Type B pancreatic cell (in vitro differentiated cells): Measurements from ENCODE around the gene STX10. TPM values are rescaled to one million over a fixed set of nuclear protein-coding genes. Genes with fewer than 3 reads are reported as not detected.

Experiments used
- DNase-seq: peaks from one replicate; pipeline ENCODE4 v3.0.0; 2021; ENCODE audit warnings: mixed read lengths; ENCODE audit not compliant: unreplicated experiment; ENCODE audit errors: extremely low spot score
- H3K27ac Mint-ChIP-seq: 2 replicates; pipeline ENCODE4 v1.8.0; 2021; ENCODE audit warnings: mild to moderate bottlenecking, mixed read lengths
- H3K27me3 Mint-ChIP-seq: 2 replicates; pipeline ENCODE4 v1.8.0; 2021; ENCODE audit warnings: mixed read lengths
- H3K36me3 Mint-ChIP-seq: 2 replicates; pipeline ENCODE4 v1.8.0; 2021; ENCODE audit warnings: mixed read lengths
- H3K4me1 Mint-ChIP-seq: one replicate; pipeline ENCODE4 v1.8.0; 2021; ENCODE audit warnings: mixed read lengths; ENCODE audit not compliant: unreplicated experiment
- H3K4me3 Mint-ChIP-seq: 2 replicates; pipeline ENCODE4 v1.8.0; 2021; ENCODE audit warnings: mild to moderate bottlenecking, mixed read lengths
- H3K9me3 Mint-ChIP-seq: 2 replicates; pipeline ENCODE4 v1.8.0; 2021; ENCODE audit warnings: mixed read lengths
- total RNA-seq: library from RNA; stranded (reverse); gene quantifications from 2 replicates; pipeline ENCODE4 v1.2.1, GENCODE V29; 2021; ENCODE audit warnings: low replicate concordance
- TF ChIP-seq, protein P1 (sequence below): fragments of 200-600 bp; sonication (generic); conservative IDR thresholded peaks from 2 replicates; pipeline ENCODE4 v1.5.0; 2021; ENCODE audit warnings: antibody characterized with exemption, mild to moderate bottlenecking

Gene STX10
- total RNA-seq, 1 donor from 2014 or later: 45.2 TPM

DNA sequence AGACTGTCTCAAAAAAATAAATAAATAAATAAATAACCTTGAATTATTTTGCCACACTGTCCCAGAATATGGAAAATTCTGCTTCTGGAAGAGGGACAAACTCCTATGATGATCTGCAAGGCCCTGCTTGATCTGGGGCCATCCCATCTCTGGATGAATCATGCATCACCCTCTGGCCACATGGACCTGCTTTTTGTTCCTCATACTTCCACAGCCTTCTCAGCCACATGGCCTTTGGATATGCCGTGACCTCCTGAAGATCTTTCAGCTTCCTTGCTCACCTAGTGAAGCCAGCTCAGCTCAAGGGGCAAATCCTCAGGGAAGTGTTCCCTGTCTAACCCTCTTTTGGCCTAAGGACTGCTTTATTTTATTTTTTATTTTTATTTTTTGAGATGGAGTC, 10.4 kb upstream of the STX10 start:
- TF ChIP-seq, protein P1, sequence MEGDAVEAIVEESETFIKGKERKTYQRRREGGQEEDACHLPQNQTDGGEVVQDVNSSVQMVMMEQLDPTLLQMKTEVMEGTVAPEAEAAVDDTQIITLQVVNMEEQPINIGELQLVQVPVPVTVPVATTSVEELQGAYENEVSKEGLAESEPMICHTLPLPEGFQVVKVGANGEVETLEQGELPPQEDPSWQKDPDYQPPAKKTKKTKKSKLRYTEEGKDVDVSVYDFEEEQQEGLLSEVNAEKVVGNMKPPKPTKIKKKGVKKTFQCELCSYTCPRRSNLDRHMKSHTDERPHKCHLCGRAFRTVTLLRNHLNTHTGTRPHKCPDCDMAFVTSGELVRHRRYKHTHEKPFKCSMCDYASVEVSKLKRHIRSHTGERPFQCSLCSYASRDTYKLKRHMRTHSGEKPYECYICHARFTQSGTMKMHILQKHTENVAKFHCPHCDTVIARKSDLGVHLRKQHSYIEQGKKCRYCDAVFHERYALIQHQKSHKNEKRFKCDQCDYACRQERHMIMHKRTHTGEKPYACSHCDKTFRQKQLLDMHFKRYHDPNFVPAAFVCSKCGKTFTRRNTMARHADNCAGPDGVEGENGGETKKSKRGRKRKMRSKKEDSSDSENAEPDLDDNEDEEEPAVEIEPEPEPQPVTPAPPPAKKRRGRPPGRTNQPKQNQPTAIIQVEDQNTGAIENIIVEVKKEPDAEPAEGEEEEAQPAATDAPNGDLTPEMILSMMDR: no peak
- Mint-ChIP-seq H3K36me3 (no peaks in the 10 kb centered on the region), H3K4me1 (peaks cover 19% of the 10 kb centered on the region), H3K9me3 (no peaks in the 10 kb centered on the region), H3K27ac (no peak overlapping the region), H3K27me3 (no peaks in the 10 kb centered on the region), H3K4me3 (peak overlapping the region; percentile 55)
- DNase-seq: no peak

DNA sequence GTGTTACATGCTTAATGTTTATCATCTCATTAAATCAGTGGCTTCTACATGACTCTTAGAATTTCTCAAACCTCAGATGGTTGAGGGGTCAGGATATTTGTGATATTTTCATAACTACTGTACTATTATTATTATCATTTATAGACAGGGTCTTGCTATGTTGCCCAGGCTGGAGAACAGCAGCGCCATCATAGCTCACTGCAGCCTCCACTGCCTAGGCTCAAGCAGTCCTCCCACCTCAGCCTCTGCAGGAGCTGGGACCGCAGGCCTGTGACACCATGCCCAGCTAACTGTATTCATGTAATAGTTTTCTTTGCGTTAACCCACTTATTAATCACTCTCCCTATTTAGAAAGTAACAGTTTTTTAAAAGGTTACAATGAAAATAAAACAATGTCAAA, 9.5 kb upstream of the STX10 start:
- H3K4me1 Mint-ChIP-seq: peaks cover 20% of the 10 kb centered on the region
- TF ChIP-seq, protein P1: no peak
- peak overlapping the region; percentile 6 for H3K27ac Mint-ChIP-seq
- H3K27me3 Mint-ChIP-seq: peaks cover 7% of the 10 kb centered on the region
- no peaks in the 10 kb centered on the region for H3K9me3 Mint-ChIP-seq
- peaks cover 3% of the 10 kb centered on the region for H3K36me3 Mint-ChIP-seq
- peak overlapping the region; percentile 14 for H3K4me3 Mint-ChIP-seq
- no peak for DNase-seq

DNA sequence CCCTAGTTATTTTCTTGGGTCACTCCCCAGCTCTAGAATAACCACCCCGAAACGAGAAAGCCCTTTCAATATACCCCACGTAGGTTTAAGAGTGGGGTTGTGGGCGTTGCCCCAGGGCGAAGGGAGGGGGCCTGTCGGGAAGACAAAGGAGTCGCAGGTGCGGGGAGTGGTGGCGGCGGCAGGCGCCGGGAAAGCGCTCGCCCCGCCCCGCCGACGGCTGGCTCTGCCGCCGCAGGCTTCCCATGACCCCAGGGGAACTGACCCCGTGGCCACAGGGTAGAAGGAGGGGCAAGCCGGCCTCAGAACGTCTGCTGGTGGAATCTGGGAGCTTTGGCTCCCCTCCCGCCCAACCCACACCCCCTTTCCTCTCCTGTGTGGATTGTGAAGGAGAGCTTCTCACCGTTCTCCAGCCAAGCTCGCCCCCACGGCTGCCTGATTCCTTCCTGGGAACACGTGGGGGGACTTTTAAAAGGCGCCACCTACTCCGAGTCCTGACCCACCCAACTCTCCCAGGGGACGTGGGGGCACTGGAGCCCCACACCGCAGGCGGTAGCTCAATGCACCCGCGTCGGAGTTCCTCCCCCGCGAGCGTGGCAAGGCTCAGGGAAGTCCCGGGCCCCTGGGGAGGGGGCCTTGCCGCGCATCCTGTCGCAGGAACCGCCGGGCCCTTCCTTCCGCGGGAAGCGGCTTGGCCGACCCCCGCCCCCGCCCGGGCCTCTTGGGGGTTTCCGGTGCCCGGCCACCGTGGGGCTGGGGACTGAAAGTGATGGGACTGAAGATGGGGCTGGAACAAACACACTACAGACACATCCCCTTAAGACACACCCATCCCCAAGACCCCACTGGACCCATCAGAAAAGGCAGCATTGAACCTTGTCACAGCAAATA, 5.5 kb upstream of the STX10 start:
- H3K4me1 Mint-ChIP-seq: peaks cover 10% of the 10 kb centered on the region
- TF ChIP-seq, protein P1: no peak
- no peaks in the 10 kb centered on the region for H3K9me3 Mint-ChIP-seq
- peaks cover 20% of the 10 kb centered on the region for H3K36me3 Mint-ChIP-seq
- peak overlapping the region; percentile 98 for H3K27ac Mint-ChIP-seq
- peak overlapping the region; percentile 99 for H3K4me3 Mint-ChIP-seq
- peaks cover 25% of the 10 kb centered on the region for H3K27me3 Mint-ChIP-seq
- peak; percentile 84 for DNase-seq

DNA sequence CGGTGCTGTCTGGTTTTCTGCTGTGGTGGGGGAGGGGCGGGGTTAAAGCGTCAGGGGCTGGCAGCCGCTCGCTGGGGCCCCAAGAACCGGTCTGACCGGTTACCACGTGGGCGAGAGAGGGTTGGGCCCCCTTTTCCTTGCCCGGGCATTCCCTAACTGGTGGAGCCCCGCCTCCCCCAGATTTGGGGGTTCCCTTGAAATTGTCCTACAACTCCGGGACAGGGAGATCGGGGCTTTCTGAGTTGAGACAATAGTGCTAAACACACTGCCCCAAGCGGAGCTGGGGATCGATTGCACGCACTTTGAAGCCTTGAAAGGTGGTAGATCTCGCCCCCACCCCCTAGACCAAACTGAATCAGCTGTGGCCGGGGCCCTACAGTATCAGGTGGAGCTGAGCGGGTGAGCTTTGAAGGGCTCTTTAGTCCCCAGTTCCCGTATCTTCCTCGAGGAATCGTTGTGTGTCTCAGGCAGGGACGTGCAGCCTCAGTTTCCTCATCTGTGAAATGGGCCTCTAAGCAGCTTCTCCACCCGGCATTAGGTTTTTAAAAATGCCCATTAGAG, 4.8 kb upstream of the STX10 start:
- H3K9me3 Mint-ChIP-seq: no peaks in the 10 kb centered on the region
- H3K4me1 Mint-ChIP-seq: peaks cover 10% of the 10 kb centered on the region
- H3K27ac Mint-ChIP-seq: peak overlapping the region; percentile 98

DNA sequence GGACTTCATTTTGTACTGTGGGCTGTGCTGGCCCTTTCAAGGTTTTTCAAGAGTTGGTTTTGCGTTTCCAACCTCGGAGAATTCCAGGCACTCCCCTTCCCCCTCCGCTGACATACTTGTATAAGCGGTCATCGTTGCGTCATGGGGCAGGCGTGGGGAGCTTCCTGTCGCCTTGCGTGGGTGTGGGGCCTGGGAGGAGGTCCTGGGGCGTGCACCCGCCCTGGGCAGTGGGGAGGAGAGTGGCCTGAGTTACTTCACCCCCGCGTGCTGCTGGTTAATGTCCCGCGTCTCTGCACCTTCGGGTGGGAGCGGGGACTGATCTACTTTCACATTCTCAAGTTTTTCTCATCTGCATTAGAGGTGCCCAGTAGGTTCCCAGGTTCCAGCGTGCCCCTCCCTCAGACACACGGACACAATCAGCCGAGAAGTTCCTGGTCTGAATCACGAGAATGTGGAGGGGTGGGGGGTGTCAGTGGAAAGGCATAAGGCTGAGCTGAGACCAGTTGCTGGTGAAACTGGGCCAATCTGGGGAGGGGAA, 4.1 kb upstream of the STX10 start:
- TF ChIP-seq, protein P1: no peak
- H3K27ac Mint-ChIP-seq: peak overlapping the region; percentile 98
- H3K36me3 Mint-ChIP-seq: peaks cover 20% of the 10 kb centered on the region
- no peak for DNase-seq
- H3K27me3 Mint-ChIP-seq: peaks cover 25% of the 10 kb centered on the region
- peaks cover 13% of the 10 kb centered on the region for H3K4me1 Mint-ChIP-seq
- peak overlapping the region; percentile 99 for H3K4me3 Mint-ChIP-seq
- no peaks in the 10 kb centered on the region for H3K9me3 Mint-ChIP-seq

More for the DNA sequence above, 4.8 kb upstream of the STX10 start:
- Mint-ChIP-seq H3K36me3 (peaks cover 20% of the 10 kb centered on the region), H3K27me3 (peaks cover 25% of the 10 kb centered on the region), H3K4me3 (peak overlapping the region; percentile 99)
- DNase-seq: peak; percentile 87
- TF ChIP-seq, protein P1: peak; percentile 43
